Measurements from ENCODE around the gene FOXP1. TPM values are rescaled to one million over a fixed set of nuclear protein-coding genes. Genes with fewer than 3 reads are reported as not detected.

The FOXP1 gene
- polyA plus RNA-seq, 1 donor from 2014 or later = 5.6 TPM

DNA sequence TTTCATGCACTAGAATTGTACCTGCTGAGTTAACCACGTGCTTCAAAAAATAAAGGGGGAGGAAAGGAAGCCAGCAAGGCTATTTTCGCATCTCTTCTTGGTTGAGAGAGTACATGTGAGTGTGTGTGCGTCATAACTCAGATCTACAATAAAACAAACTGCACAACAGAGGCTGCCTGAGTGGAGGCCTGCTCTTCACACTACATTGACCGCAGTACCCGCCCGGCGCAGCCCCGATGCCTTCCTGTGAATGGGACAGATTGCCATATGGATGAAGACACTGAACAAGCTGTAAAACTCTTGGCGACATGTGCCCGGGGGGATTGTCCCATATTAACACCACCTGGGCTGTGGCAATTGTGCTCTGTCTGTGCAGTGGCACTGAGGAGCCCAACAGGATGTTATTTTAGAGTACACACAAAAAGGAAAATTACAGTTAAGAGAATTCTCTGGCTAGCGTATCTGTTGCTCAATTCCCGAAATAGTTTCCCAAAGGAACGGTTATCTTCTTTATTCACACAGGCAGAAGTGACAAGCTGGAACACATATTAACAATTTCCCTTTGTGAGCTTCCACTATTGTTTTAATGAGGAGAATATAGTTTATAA, 551.5 kb downstream of the FOXP1 start:
- Histone ChIP-seq H3K9me3 (ENCODE audit: low read length) (no peaks in the 10 kb centered on the region), H3K4me3 (ENCODE audit: low read length) (no peak overlapping the region)
- TF ChIP-seq EP300 (conservative IDR thresholded peaks at IDR 0.05; ENCODE audit: poor library complexity, severe bottlenecking) = no peak

DNA sequence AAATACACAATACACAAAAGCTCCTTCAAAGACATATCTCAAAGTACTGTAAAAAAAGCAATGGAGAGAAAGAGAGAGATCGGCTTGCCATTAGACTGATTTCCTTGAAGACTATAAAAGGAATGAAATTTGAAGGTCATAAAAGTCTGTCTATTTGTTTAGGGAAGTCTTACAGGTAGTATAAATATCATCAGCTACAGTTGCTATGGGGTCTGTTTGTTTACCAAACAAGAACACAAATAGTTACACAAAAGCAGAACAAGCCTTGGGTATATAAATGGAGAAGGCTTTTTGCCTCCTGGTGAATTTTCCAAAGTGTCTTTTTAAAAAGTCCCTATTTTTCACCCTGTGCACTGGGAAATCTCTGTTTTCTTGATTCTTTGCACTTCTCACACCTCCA, 552.3 kb downstream of the FOXP1 start:
- H3K9me2 ChIP-seq (ENCODE audit: insufficient read depth, low read length) = no peaks in the 10 kb centered on the region
- no peaks in the 10 kb centered on the region for H3K79me2 ChIP-seq (replicated peaks; ENCODE audit: insufficient read depth, low read length)
- no peaks in the 10 kb centered on the region for H4K20me1 ChIP-seq (ENCODE audit: insufficient read depth)
- no peaks in the 10 kb centered on the region for H3K27me3 ChIP-seq (ENCODE audit: insufficient read depth, low read depth, low read length)
- H3K36me3 ChIP-seq (ENCODE audit: insufficient read depth, low read length) = no peaks in the 10 kb centered on the region
- H3K27ac ChIP-seq (ENCODE audit: low read length) = no peak overlapping the region
- H3K9me3 ChIP-seq (ENCODE audit: low read length) = no peaks in the 10 kb centered on the region
- H2AFZ ChIP-seq (ENCODE audit: low read depth, low read length) = no peak overlapping the region
- no peak for TF ChIP-seq MXI1 (conservative IDR thresholded peaks at IDR 0.05; ENCODE audit: poor library complexity, severe bottlenecking)
- TF ChIP-seq EZH2 (IDR thresholded peaks at IDR 0.05; ENCODE audit: borderline replicate concordance, insufficient read depth, low read length, poor library complexity, severe bottlenecking) = no peak
- no peak for TF ChIP-seq SMC3 (conservative IDR thresholded peaks at IDR 0.05; ENCODE audit: poor library complexity)
- TF ChIP-seq CTCF (IDR thresholded peaks at IDR 0.05; ENCODE audit: poor library complexity, severe bottlenecking) = no peak
- TF ChIP-seq TAF1 (IDR thresholded peaks at IDR 0.05; ENCODE audit: low read depth) = no peak
- no peak for TF ChIP-seq POLR2AphosphoS5 (IDR thresholded peaks at IDR 0.05)
- TF ChIP-seq RAD21 (conservative IDR thresholded peaks at IDR 0.05) = no peak
- TF ChIP-seq, protein P1, sequence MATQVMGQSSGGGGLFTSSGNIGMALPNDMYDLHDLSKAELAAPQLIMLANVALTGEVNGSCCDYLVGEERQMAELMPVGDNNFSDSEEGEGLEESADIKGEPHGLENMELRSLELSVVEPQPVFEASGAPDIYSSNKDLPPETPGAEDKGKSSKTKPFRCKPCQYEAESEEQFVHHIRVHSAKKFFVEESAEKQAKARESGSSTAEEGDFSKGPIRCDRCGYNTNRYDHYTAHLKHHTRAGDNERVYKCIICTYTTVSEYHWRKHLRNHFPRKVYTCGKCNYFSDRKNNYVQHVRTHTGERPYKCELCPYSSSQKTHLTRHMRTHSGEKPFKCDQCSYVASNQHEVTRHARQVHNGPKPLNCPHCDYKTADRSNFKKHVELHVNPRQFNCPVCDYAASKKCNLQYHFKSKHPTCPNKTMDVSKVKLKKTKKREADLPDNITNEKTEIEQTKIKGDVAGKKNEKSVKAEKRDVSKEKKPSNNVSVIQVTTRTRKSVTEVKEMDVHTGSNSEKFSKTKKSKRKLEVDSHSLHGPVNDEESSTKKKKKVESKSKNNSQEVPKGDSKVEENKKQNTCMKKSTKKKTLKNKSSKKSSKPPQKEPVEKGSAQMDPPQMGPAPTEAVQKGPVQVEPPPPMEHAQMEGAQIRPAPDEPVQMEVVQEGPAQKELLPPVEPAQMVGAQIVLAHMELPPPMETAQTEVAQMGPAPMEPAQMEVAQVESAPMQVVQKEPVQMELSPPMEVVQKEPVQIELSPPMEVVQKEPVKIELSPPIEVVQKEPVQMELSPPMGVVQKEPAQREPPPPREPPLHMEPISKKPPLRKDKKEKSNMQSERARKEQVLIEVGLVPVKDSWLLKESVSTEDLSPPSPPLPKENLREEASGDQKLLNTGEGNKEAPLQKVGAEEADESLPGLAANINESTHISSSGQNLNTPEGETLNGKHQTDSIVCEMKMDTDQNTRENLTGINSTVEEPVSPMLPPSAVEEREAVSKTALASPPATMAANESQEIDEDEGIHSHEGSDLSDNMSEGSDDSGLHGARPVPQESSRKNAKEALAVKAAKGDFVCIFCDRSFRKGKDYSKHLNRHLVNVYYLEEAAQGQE (IDR thresholded peaks at IDR 0.05; ENCODE audit: borderline replicate concordance) = no peak
- no peak for TF ChIP-seq EP300 (conservative IDR thresholded peaks at IDR 0.05; ENCODE audit: poor library complexity, severe bottlenecking)
- H3F3A ChIP-seq (ENCODE audit: insufficient read depth, low read length, poor library complexity, severe bottlenecking) = no peaks in the 10 kb centered on the region
- no peak overlapping the region for H3K9ac ChIP-seq (ENCODE audit: low read length)
- no peak overlapping the region for H3K4me3 ChIP-seq (ENCODE audit: low read length)
- no peak overlapping the region for H3K4me2 ChIP-seq (ENCODE audit: low read length)

More for the DNA sequence above, 551.5 kb downstream of the FOXP1 start:
- H3K9me2 ChIP-seq (ENCODE audit: insufficient read depth, low read length) = no peaks in the 10 kb centered on the region
- H3K4me2 ChIP-seq (ENCODE audit: low read length) = no peak overlapping the region
- H3F3A ChIP-seq (ENCODE audit: insufficient read depth, low read length, poor library complexity, severe bottlenecking) = no peaks in the 10 kb centered on the region
- no peaks in the 10 kb centered on the region for H3K36me3 ChIP-seq (ENCODE audit: insufficient read depth, low read length)
- H3K27me3 ChIP-seq (ENCODE audit: insufficient read depth, low read depth, low read length) = no peaks in the 10 kb centered on the region
- H3K79me2 ChIP-seq (replicated peaks; ENCODE audit: insufficient read depth, low read length) = no peaks in the 10 kb centered on the region
- no peak overlapping the region for H3K9ac ChIP-seq (ENCODE audit: low read length)
- no peak overlapping the region for H3K27ac ChIP-seq (ENCODE audit: low read length)
- H2AFZ ChIP-seq (ENCODE audit: low read depth, low read length) = no peak overlapping the region
- H4K20me1 ChIP-seq (ENCODE audit: insufficient read depth) = no peaks in the 10 kb centered on the region
